Fibroblast of peridontal ligament (primary cell): ENCODE measurements around the gene RRAGC.
"Not testable (repeated sequence)": the region's sequence is repeated elsewhere in the genome, so short reads cannot be mapped to it uniquely, and the experiment has no call there.

Experiments
- DNase-seq: peaks from one replicate; pipeline ENCODE4 v3.0.0-alpha.2; 2010; ENCODE audit errors: extremely low read depth

RRAGC gene

DNA sequence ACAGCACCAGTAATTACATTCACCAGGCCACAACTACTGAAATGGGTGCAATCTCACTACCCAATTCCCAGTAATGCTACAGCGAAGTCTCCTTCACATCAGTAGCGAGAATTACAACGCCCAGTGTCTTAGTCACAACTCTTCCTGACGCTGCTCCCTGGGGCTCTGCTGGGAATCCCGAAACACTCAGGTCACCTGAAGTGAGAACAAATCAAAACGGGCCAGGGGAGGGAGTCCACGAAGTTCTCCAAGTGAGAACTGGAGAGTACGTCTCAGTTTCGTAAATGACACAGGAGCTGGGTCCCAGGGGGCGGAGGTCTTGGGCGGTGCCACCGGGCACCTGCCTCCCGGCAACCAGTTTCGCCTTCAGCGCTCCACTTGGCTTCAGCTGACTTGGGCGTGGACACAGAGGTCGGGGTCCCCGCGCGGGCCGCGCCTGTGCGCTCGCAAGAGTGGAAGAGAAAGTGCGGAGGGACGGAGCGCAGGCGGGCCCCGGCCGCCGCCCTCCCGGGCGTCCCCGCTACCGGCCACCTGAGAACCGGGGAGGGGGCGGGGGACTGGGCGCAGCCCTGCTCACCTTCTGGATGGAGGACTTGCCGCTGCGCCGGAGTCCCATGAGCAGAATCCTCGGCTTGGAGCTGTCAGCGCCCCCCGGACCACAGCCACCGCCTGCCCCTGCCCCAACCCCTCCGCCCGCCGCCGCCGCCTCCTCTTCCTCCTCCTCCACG is 575 bp downstream of the RRAGC start:
- DNase-seq, result peak; percentile 53

DNA sequence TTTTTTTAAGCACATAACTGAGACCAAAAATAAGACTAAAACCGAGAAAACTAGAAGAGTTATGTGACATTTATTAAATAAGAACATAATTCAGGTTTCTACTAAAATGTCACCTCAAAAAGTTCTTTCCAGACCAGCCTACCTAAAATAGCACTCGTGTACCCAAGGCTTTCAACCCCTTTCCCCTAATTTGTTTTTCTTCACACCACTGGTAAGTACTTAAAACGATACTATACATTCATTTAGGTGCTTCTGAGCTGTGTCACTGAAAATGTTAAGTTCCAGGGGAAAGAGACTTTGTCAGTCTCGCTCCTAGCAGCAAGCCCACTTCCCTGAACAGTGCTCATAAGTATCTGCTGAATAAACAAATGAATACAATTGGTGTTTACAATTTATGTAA is 6.8 kb downstream of the RRAGC start:
- no peak for DNase-seq

DNA sequence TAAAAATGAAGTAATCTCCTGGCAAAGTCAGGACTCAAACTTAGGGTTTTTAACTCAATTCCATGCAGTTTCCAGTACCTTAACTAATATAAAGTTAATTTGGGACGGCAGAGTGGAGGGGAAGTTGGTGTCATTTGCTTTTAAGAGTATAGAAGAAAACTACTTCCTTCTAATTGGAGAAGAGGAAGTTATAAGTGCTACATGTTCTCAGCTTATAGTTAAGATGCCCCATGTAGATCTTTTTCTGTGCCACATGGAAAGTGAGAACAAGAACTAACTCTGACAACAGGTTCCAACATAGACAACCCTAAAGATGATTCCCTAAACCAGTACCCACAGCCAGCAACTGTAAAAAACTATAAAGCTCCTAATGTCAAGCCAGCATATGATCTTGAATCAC is 11.5 kb downstream of the RRAGC start:
- no peak for DNase-seq

DNA sequence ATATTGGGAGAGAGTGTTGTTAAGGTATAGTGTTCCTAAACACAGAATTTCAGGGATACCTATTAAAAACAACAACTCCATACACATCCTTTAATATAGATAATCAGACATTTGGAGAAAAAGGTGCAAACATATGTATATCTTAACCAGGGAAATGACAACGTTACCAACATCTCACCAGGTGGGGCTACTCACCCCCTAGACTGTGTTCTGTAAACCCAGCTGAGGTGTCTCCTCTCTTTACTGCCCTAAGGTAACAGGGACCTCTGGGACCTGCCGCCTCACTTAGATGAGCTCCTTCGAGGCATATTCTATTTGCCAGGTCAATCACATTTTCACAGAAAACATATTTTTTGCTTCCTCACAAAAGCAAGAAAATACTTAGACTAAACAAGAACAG is 13.4 kb downstream of the RRAGC start:
- no peak for DNase-seq

DNA sequence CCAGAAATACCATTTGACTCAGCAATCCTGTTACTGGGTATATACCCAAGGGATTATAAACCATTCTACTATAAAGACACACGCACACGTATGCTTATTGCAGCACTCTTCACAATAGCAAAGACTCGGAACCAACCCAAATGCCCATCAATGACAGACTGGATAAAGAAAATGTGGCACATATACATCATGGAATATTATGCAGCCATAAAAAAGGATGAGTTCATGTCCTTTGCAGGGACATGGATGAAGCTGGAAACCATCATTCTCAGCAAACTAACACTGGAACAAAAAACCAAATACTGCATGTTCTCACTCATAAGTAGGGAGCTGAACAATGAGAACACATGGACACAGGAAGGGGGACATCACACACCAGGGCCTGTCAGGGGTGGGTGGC is 14.5 kb downstream of the RRAGC start:
- DNase-seq, result not testable (repeated sequence)

DNA sequence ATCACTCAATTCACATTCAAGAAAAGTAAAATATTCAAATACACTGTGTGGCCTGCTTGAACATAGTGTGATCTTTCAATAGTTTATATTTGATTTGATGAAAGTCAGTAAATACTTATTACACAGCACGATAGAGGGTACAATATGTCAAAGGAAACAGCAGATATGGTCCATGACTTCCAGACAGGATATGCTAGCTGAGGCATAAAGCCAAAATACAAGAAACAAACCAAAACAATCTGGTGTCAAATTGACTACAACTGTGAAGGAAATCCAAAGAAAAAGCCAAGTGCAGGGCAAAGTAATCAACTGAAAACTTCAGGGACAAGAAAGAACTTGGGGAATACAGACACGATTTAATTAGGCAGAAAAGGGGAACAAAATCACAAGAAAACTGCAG is 19.3 kb downstream of the RRAGC start:
- peak; percentile 17 for DNase-seq

DNA sequence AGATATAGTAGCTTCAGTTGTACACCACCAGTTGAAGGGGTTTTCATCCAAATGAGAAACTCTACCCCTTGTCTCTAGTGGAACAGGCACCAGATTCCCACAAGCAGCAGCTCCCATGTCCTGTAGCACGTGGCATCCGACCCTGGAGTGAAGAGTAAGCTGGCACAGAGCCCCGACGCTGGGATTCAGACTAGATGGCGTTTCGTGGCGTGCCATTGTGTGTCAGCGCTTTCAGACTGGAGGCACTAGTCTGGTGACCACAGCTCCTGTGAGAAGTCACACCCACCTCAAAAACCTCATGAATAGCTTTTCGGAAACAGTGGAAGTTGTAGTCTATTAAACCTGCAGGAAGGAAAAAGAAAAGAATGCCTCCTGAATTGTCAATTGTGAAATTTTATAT is 20.2 kb downstream of the RRAGC start:
- DNase-seq, result no peak

DNA sequence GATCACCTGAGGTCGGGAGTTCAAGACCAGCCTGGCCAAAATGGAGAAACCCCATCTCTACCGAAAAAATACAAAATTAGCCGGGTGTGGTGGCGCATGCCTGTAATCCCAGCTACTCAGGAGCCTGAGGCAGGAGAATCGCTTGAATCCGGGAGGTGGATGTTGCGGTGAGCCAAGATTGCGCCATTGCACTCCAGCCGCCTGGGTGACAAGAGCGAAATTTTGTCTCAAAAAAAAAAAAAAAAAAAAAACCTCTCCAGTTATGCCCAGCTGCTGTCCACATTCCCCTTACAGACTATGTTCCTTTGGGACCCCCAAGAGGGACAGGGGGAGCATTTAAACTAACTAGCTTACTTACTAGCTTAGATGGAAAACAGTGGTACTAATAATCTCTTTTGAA is 23.3 kb downstream of the RRAGC start:
- not testable (repeated sequence) for DNase-seq

DNA sequence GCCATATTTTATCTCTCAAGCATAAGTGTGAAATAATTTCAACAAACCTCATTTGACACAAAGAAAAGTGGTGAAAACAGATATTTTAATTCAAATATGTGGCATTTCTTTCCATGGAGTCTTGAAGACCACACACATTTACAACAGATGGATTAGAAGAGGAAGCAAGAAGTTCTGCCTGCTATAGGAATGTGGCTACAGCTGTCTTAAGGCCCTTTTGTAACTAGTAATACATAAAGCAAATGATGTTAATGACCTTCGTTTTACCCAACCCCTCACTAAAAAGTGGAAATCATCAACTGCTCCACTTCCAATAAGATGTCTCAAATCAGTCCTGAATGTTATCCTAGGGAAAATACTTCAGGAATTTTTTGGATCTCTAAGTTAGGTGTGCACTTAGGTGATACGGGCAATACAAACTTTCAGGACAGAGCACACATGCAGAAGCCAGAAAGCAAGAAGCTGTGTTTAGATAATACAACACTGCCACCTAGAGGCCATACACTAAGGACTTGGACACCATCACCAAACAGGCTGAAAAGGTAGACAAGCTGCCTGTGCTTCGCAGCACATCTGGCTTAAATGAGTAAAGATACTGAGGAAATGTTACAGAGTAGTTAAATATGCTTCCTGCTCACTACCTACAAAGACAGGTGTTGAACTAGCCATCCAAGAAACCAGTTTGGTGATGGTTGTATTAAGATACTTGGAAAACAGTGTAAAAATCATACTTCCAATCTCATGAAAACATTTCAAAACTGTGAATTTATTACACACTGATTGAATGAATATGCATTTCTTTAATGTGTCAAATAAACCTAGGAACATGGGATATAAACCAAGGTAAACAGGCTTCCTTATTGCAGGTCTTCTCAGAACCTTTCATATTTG is 24.4 kb downstream of the RRAGC start:
- DNase-seq, result peak; percentile 90

DNA sequence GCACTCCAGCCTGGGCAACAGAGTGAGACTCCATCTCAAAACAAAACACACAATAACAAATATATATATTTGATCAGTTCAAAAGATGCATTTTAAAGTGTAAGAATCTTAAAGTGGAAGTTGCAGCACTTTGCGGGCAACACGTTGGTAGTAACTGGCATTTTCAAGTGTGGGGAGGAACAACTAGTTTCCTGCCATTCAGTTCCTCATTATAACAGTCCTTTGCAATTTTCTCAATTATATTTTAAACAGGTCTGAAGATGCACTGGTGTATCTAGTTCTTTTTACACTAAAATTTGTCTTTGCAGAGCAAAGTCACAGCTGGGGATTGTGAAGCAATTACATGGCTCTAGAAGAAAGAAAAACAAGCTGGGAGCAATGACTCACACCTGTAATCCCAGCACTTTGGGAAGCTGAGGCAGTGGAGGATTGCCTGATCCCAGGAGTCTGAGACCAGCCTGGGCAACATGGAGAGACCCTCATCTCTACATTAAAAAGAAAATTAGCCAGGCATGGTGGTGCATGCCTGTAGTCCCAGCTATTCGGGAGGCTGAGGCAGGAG is 25.3 kb downstream of the RRAGC start:
- no peak for DNase-seq

DNA sequence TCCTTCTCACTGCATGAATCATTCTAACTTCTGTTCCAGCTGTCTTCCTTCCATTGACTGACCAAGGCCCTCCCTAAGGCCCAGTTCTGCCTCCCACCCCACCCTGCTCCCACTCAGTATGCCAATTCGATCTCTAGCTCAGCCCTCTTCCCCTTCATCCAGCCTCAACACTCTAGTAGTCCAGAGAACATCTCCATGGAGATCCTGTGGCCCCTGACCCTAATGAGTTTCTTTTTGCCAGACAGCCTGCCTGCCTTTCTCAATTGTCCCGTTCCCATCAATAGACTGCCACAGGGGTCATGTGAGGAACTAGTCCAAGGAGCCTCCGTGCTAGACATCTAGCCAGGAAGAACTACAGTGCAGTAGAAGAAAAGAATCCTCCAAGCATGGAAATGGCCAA is 26.4 kb downstream of the RRAGC start:
- no peak for DNase-seq

DNA sequence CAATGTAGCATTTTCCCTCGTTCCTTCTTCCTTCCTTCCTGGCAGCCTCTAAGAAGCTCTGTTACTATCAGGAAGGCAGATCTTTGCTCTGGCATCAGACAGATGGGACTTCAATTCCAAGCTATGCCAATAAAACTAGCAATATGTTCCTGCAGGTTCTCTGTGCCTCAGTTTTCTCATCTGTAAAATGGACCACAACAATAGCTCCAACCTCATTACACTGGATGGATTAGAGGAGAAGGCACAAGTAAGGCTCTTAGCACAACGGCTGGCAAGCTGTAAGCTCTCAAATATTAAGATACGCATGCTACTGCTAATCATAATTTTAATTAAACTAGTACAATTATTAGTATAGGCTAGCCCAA is 27.2 kb downstream of the RRAGC start:
- DNase-seq, result no peak

DNA sequence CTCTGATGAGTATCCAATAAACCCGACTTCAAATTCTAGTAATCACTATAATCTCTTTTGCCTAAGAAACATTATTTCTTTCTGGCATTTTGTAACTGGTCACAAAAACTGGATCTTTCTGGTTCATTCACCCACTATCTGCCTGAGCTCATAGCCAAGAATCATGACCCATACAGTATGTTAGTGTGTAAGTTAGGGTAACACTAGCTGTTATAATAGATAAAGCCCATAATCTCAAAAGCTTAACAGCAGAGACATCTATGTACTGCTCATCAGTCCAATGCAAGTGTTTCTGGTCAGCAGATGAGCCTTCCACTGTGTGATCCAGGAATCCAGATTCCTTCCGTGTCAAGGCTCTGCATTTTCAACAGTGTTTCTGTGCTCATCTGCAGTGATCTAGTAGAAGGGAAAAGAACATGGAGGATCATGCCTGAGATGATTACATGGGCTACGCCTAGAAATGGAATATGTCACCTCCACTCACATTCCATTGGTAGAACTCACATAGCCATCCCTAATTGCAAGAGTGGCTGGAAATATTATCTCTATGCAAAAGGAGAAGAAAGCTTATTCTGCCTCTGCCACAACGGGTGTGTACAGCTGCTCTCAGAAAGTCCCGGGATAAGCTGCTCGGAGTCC is 27.7 kb downstream of the RRAGC start:
- DNase-seq, result no peak

DNA sequence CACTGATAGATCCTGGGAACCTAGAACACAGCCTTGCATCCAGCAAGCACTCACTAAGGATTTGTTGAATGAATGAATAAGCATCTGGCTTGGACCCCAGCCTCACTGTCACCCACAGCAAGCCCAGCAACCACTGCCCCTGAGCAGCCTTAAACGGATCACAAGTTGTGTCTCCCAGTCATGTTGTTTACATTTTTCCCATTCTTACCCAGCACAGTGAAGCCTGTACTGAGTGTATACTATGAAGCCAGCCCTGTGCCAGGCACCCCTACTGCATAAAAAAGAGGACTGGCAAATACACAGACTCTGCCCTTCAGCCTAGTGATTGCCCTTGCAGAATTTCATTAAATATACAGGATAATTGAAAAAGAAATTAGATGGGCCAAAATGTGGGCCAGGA is 30.2 kb downstream of the RRAGC start:
- DNase-seq, result peak; percentile 4

DNA sequence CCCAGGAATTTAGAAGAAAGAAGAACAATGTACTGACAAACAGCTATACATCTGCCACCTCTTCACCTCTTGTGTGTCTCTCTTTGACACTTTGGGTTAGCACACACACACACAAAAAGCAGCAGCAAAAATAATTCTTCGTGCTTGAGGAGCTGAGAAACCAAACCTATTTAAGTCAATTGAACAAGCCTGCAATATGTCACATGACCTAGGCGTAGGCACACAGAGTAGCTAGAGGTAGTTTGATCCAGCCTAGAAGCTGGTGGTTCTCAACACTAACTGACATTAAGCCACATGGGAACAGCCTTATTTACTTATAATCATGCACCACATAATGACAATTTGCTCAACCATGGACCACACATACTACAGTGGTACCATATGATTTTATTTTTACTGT is 32.3 kb downstream of the RRAGC start:
- no peak for DNase-seq

DNA sequence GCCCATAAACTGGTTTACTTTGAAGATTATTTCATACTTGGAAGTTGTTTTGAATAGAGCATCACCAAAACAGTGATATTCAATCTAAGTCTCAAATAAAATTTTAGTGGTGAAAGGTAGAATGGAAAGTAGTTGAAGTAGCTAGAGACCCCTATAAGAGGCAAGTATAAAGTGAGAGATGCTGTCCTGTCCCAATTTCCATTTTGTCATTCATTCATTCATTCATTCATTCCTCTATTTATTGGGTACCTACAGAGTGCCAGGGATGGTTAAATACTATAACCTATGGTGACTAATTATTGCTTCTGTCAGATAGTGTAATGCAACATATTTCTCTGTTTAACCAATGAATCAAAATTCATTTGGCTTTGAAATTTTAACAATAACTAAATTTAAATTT is 32.7 kb downstream of the RRAGC start:
- DNase-seq, result no peak

DNA sequence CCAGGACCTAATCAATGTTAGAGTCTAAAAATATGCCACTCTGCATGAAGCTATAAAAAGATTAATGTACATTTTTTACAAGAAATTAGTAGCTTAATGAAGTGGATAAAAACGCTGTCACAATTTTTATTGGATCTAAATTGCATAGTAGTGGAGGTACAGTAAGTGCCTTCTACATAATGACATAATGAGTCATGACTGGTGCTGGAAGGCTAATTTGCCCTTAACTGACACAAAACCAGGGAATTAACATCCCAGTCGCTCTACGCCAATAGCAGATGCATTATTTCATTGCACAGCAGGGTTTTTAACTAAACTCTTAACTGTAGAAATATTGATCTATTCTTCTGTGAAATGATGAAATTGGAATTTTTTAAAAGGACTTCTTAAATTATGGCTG is 33.3 kb downstream of the RRAGC start:
- DNase-seq, result no peak

DNA sequence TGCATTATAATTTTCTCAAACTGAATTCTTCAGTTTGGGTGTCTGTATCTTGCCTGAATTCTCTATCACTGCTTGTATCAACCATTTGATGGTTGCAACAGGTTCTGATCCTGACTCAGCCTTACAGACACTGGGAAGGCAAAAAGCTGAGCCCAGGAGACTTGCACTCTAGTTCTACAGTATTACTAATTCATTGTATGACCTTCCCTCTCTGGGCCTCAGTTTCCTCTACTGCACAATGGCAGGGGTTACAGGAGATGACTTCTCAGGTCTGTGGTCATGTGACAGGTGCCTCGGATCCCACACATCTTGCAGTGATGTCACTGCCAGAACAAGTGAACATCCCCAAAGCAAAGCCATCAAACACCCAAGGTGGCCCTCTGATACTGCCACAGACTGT is 38.7 kb downstream of the RRAGC start:
- no peak for DNase-seq

DNA sequence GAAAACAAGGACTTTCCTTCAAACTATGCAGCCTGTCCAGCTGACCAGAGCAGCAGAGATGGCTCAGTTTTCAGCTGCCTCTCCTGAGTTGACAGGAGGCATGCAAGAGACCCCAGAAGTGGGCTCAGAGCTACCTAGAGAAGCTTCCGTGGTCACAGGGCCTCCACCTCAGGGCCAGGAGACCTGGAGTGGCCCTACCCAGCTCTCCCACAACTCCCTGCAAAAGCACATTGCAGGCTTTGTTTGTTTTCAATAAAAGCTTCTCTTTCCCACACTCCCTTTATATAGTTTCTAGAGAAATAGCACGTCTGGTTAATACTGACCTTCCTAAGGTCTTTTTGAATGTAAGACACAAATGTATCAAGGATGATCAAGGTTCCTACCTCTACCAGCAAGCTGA is 40.1 kb downstream of the RRAGC start:
- no peak for DNase-seq

DNA sequence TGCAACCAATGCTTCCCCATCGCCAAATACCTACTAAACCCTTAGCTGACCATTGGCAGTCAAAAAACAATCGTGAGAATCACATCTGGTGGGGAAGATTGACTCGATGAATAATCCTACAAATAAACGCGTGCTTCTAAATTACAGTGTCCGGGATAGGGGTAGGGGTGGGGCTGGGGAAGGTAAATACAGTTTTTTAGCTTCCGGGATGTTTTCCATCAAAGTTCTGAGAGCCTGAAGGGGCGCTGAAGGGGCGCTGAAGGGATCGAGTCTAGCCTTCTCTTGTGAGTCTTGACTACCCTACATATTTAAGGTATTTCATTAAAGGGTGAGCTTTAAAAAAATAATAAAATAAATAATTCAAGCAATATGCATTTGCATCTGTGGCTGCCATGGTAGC is 40.5 kb downstream of the RRAGC start:
- DNase-seq, result no peak

DNA sequence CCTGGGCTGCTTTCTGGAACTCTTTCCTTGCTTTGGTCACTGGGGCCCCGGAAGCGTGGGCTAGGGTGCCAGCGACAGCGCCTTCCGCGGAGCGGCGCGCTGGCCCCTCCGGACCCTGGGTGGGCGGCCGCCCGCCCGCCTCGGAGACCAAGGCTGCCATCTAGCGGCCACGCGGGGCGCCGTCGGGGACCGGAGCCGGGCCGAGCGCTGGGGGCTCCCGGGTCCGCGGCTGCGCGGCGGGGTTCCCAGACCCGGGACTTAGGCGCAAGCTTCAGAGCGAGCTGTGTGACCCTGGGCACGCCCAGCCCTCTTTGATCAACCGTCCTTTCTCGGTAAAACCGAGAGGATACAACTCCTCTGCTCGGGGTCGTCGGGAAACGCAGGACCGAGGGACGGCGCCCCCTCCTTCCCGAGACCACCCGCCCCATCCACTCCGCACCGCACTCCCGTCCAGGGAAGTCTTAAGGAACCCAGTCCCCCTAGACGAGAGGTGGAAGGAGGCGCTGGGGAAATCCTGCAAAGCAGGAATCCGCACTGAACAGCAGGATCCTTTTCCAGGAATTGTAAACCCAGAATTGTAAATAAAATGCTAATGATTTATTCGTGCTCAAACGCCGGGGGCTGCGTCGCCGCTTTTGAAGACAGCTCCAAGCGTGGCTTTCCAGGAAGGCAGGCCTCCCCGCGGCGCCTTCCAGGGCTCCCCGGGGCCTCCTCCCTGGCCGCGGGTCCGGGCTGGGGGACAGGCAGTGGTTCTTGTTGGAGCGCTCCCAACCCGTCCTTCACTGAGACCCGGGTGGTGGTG is 41.2 kb downstream of the RRAGC start:
- DNase-seq, result no peak
